DMS79 (cell line): ENCODE data around the gene OR2A42.
"Not testable (repeated sequence)": the region's sequence is repeated elsewhere in the genome, so short reads cannot be mapped to it uniquely, and the experiment has no call there.

ENCODE experiments used
- DNase-seq: peaks from one replicate; lab custom pipeline; 2025; lab: John Stamatoyannopoulos, UW

The OR2A42 gene

GRCh38 chr7:144239365-144239764 lies at the start of gene OR2A42:
Gene OR2A42 (minus strand): TSS chr7:144239605. CDS start chr7:144232843, 6,762 bp downstream.
- DNase-seq = not testable (repeated sequence)

- DNase-seq = not testable (repeated sequence)
Measured at GRCh38 chr7:144287171-144287784, 47.9 kb upstream of the OR2A42 start.

GRCh38 chr7:144283716-144284115 lies 44.3 kb upstream of the OR2A42 start:
- not testable (repeated sequence) for DNase-seq

GRCh38 chr7:144282490-144282889 lies 43.1 kb upstream of the OR2A42 start:
- DNase-seq = not testable (repeated sequence)

- DNase-seq = not testable (repeated sequence)
Measured at GRCh38 chr7:144281981-144282380, 42.6 kb upstream of the OR2A42 start.

GRCh38 chr7:144280010-144280409 lies 40.6 kb upstream of the OR2A42 start:
- not testable (repeated sequence) for DNase-seq

- DNase-seq = not testable (repeated sequence)
Measured at GRCh38 chr7:144275281-144275680, 35.9 kb upstream of the OR2A42 start.

- DNase-seq = not testable (repeated sequence)
Measured at GRCh38 chr7:144269188-144269587, 29.8 kb upstream of the OR2A42 start, which contains the start of gene CTAGE8. Gene CTAGE8 (minus strand): TSS chr7:144269288. CDS start chr7:144269250, 38 bp downstream.

- not testable (repeated sequence) for DNase-seq
Measured at GRCh38 chr7:144264692-144265091, 25.3 kb upstream of the OR2A42 start, which contains the start of gene OR2A7. Gene OR2A7 (minus strand): TSS chr7:144264792. CDS start chr7:144259628, 5,164 bp downstream.

- DNase-seq = not testable (repeated sequence)
Measured at GRCh38 chr7:144262128-144262527, 22.7 kb upstream of the OR2A42 start.

- not testable (repeated sequence) for DNase-seq
Measured at GRCh38 chr7:144259067-144259466, 19.7 kb upstream of the OR2A42 start.

- DNase-seq = no peak
Measured at GRCh38 chr7:144256112-144256511, 16.7 kb upstream of the OR2A42 start.

GRCh38 chr7:144255471-144255897 lies 16.1 kb upstream of the OR2A42 start:
- DNase-seq = no peak

- DNase-seq = not testable (repeated sequence)
Measured at GRCh38 chr7:144252307-144252706, 12.9 kb upstream of the OR2A42 start.

GRCh38 chr7:144247674-144248330 lies 8.4 kb upstream of the OR2A42 start:
- DNase-seq = not testable (repeated sequence)

- DNase-seq = not testable (repeated sequence)
Measured at GRCh38 chr7:144246967-144247366, 7.6 kb upstream of the OR2A42 start.

- DNase-seq = not testable (repeated sequence)
Measured at GRCh38 chr7:144245372-144245771, 6.0 kb upstream of the OR2A42 start.

- not testable (repeated sequence) for DNase-seq
Measured at GRCh38 chr7:144238530-144239082, 799 bp downstream of the OR2A42 start.

- not testable (repeated sequence) for DNase-seq
Measured at GRCh38 chr7:144233039-144233438, 6.4 kb downstream of the OR2A42 start.

- not testable (repeated sequence) for DNase-seq
Measured at GRCh38 chr7:144231027-144231426, 8.4 kb downstream of the OR2A42 start.

GRCh38 chr7:144228810-144229209 lies 10.6 kb downstream of the OR2A42 start:
- not testable (repeated sequence) for DNase-seq

GRCh38 chr7:144226866-144227265 lies 12.5 kb downstream of the OR2A42 start:
- DNase-seq = not testable (repeated sequence)

GRCh38 chr7:144223675-144224074 lies 15.7 kb downstream of the OR2A42 start:
- DNase-seq = not testable (repeated sequence)
